HepG2 (cell line): ENCODE results near the gene SRP68. TPM values are rescaled to one million over a fixed set of nuclear protein-coding genes. Genes with fewer than 3 reads are reported as not detected.

Source experiments
- CEBPG ChIP-seq: IDR thresholded peaks from 2 replicates; pipeline ENCODE4 v1.6.1; 2016
- E2F5 ChIP-seq: sonication (generic); formaldehyde crosslinking; conservative IDR thresholded peaks from 2 replicates; pipeline ENCODE4 v1.4.0; 2020; ENCODE audit warnings: missing genetic modification reagents
- GATA4 ChIP-seq: sonication (generic); IDR thresholded peaks from 2 replicates; pipeline ENCODE4 v1.6.1; 2016; ENCODE audit warnings: antibody characterized with exemption, low read depth, borderline replicate concordance
- GZF1 ChIP-seq: sonication (generic); formaldehyde crosslinking; IDR thresholded peaks from 2 replicates; pipeline ENCODE4 v1.5.1; 2020; ENCODE audit warnings: mild to moderate bottlenecking, missing genetic modification reagents
- JARID2 ChIP-seq: sonication (generic); formaldehyde crosslinking; IDR thresholded peaks from 2 replicates; pipeline ENCODE4 v1.8.1; 2023; ENCODE audit warnings: missing genetic modification reagents, inconsistent platforms; ENCODE audit not compliant: insufficient replicate concordance
- MED8 ChIP-seq: sonication (generic); formaldehyde crosslinking; IDR thresholded peaks from 2 replicates; pipeline ENCODE4 v1.8.1; 2023; ENCODE audit warnings: mild to moderate bottlenecking, missing genetic modification reagents; ENCODE audit not compliant: insufficient replicate concordance
- MLX ChIP-seq: IDR thresholded peaks from 2 replicates; pipeline ENCODE4 v1.6.1; 2016
- MXD1 ChIP-seq: sonication (generic); formaldehyde crosslinking; IDR thresholded peaks from 2 replicates; pipeline ENCODE4 v1.4.0; 2020; ENCODE audit warnings: mild to moderate bottlenecking, missing genetic modification reagents
- NR2C2 ChIP-seq: sonication (generic); formaldehyde crosslinking; IDR thresholded peaks from 2 replicates; pipeline ENCODE4 v1.4.0; 2020; ENCODE audit warnings: missing genetic modification reagents, mild to moderate bottlenecking, moderate library complexity, borderline replicate concordance
- RAD21 ChIP-seq: fragments of 450-650 bp; formaldehyde crosslinking; IDR thresholded peaks from 2 replicates; pipeline ENCODE4 v1.5.0; 2020; ENCODE audit warnings: mild to moderate bottlenecking
- RFX5 ChIP-seq: IDR thresholded peaks from 2 replicates; pipeline ENCODE4 v1.6.1; 2011; ENCODE audit warnings: low read depth, low read length, improper control_type of control experiment
- RORA ChIP-seq: sonication (generic); formaldehyde crosslinking; IDR thresholded peaks from 2 replicates; pipeline ENCODE4 v1.5.0; 2020; ENCODE audit warnings: mild to moderate bottlenecking, missing genetic modification reagents, moderate library complexity
- SATB2 ChIP-seq: sonication (generic); formaldehyde crosslinking; IDR thresholded peaks from 2 replicates; pipeline ENCODE4 v1.5.0; 2020; ENCODE audit warnings: missing genetic modification reagents
- TCF7L2 ChIP-seq: IDR thresholded peaks from 2 replicates; pipeline ENCODE4 v1.6.1; 2011; ENCODE audit warnings: mild to moderate bottlenecking, low read depth, low read length, moderate library complexity
- ZFP36L2 ChIP-seq: sonication (generic); formaldehyde crosslinking; IDR thresholded peaks from 2 replicates; pipeline ENCODE4 v1.4.0; 2020; ENCODE audit warnings: missing genetic modification reagents
- ZFP82 ChIP-seq: sonication (generic); formaldehyde crosslinking; IDR thresholded peaks from 2 replicates; pipeline ENCODE4 v1.5.1; 2020; ENCODE audit warnings: mild to moderate bottlenecking, missing genetic modification reagents, borderline replicate concordance
- ZNF12 ChIP-seq: sonication (generic); formaldehyde crosslinking; IDR thresholded peaks from 2 replicates; pipeline ENCODE4 v1.5.0; 2020; ENCODE audit warnings: missing genetic modification reagents
- ZNF180 ChIP-seq: sonication (generic); formaldehyde crosslinking; IDR thresholded peaks from 2 replicates; pipeline ENCODE4 v1.4.0; 2020; ENCODE audit warnings: low read depth, missing genetic modification reagents, borderline replicate concordance
- ZNF296 ChIP-seq: sonication (generic); formaldehyde crosslinking; conservative IDR thresholded peaks from 2 replicates; pipeline ENCODE4 v1.5.0; 2020; ENCODE audit warnings: mild to moderate bottlenecking, missing genetic modification reagents
- ZNF333 ChIP-seq: sonication (generic); formaldehyde crosslinking; IDR thresholded peaks from 2 replicates; pipeline ENCODE4 v1.4.0; 2020; ENCODE audit warnings: mild to moderate bottlenecking, missing genetic modification reagents, borderline replicate concordance
- ZNF34 ChIP-seq: sonication (generic); formaldehyde crosslinking; IDR thresholded peaks from 2 replicates; pipeline ENCODE4 v1.4.0; 2020; ENCODE audit warnings: mild to moderate bottlenecking, missing genetic modification reagents, borderline replicate concordance
- ZNF451 ChIP-seq: sonication (generic); formaldehyde crosslinking; IDR thresholded peaks from 2 replicates; pipeline ENCODE4 v1.5.0; 2020; ENCODE audit warnings: mild to moderate bottlenecking, missing genetic modification reagents
- ZNF513 ChIP-seq: sonication (generic); formaldehyde crosslinking; conservative IDR thresholded peaks from 2 replicates; pipeline ENCODE4 v1.5.0; 2020; ENCODE audit warnings: missing genetic modification reagents
- ZNF574 ChIP-seq: sonication (generic); formaldehyde crosslinking; IDR thresholded peaks from 2 replicates; pipeline ENCODE4 v1.4.0; 2020; ENCODE audit warnings: missing genetic modification reagents
- ZNF841 ChIP-seq: sonication (generic); formaldehyde crosslinking; IDR thresholded peaks from 2 replicates; pipeline ENCODE4 v1.8.1; 2023; ENCODE audit warnings: missing genetic modification reagents, borderline replicate concordance
- polyA plus RNA-seq, 8 experiments: library from polyadenylated mRNA; depleted of rRNA in 3 of 8; stranded (reverse) in 7 of 8; unstranded in 1 of 8; fragments of >200 nt; fragmentation: Illumina TruSeq in 4 of 8; extraction: Trizol in 4 of 8; gene quantifications; 2 replicates each; pipeline versions ENCODE4 v1.2.1 to v1.2.3, GENCODE V29; 2011 to 2016; ENCODE audit warnings: low read depth in 4 of 8, missing spikeins in 1 of 8, mixed read lengths in 1 of 8; ENCODE audit not compliant: insufficient read depth in 1 of 8
- total RNA-seq, 5 experiments: library from RNA; depleted of rRNA; stranded (reverse); fragments of >200 nt; fragmentation: Illumina TruSeq; extraction: Trizol; gene quantifications; 2 replicates each; pipeline ENCODE4 v1.2.3, GENCODE V29; 2016; ENCODE audit warnings: low read depth in 1 of 5

SRP68 gene
- total and polyA plus RNA-seq, 2 of the 13 experiments (the other 11 are each of a cell fraction or from before 2014, with no cell fraction given): 39.8 to 74.3 TPM

- TF ChIP-seq MED8 (CRISPR knock-in tag) (no peak), ZNF180 (CRISPR knock-in tag) (no peak), GZF1 (CRISPR knock-in tag) (0 out of 2 replicates have a peak, but pooled peaks have one; percentile 16), CEBPG (CRISPR knock-in tag) (peak; percentile 47), ZNF12 (CRISPR knock-in tag) (no peak), ZNF296 (CRISPR knock-in tag) (0 out of 2 replicates have a peak, but pooled peaks have one; percentile 11), ZNF333 (no peak), RORA (CRISPR knock-in tag) (no peak), RAD21 (CRISPR knock-in tag) (no peak), JARID2 (CRISPR knock-in tag) (no peak), MLX (CRISPR knock-in tag) (no peak), ZNF841 (CRISPR knock-in tag) (no peak), SATB2 (CRISPR knock-in tag) (no peak), ZNF574 (CRISPR knock-in tag) (peak; percentile 79), E2F5 (no peak), ZNF513 (no peak), ZFP36L2 (CRISPR knock-in tag) (no peak), ZNF34 (CRISPR knock-in tag) (no peak), RFX5 (no peak), ZNF451 (CRISPR knock-in tag) (no peak), NR2C2 (peak; percentile 26; the same call in 1 of the 2 replicates), GATA4 (peak; percentile 61; the same call in 1 of the 2 replicates), TCF7L2 (no peak), ZFP82 (CRISPR knock-in tag) (no peak), MXD1 (CRISPR knock-in tag) (no peak)
Observed at GRCh38 chr17:76027159-76027839, 45.0 kb downstream of the SRP68 start, which contains the start of gene EVPL (continued).
